ENCODE data around the gene SCIMP. TPM values are rescaled to one million over a fixed set of nuclear protein-coding genes. Genes with fewer than 3 reads are reported as not detected.
"Not testable (repeated sequence)": the region's sequence is repeated elsewhere in the genome, so short reads cannot be mapped to it uniquely, and the experiment has no call there.

SCIMP gene
- total and polyA plus RNA-seq, 7 experiments from 2014 or later, result 0.33 to 24.8 (median 1.4) TPM; not detected in 1

DNA sequence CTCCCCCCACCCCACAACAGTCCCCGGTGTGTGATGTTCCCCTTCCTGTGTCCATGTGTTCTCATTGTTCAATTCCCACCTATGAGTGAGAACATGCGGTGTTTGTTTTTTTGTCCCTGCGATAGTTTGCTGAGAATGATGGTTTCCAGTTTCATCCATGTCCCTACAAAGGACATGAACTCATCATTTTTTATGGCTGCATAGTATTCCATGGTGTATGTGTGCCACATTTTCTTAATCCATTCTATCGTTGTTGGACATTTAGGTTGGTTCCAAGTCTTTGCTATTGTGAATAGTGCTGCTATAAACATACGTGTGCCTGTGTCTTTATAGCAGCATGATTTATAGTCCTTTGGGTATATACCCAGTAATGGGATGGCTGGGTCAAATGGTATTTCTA is 17.1 kb downstream of the SCIMP start:
- not testable (repeated sequence) for H3K36me3 ChIP-seq (ENCODE audit: control insufficient read depth in 2 of 3, insufficient read depth in 3 of 3, low read length in 3 of 3)
- H3K4me1 Mint-ChIP-seq, result peaks cover 0 to 16% (median 13%) of the 10 kb centered on the region in 7 donors

DNA sequence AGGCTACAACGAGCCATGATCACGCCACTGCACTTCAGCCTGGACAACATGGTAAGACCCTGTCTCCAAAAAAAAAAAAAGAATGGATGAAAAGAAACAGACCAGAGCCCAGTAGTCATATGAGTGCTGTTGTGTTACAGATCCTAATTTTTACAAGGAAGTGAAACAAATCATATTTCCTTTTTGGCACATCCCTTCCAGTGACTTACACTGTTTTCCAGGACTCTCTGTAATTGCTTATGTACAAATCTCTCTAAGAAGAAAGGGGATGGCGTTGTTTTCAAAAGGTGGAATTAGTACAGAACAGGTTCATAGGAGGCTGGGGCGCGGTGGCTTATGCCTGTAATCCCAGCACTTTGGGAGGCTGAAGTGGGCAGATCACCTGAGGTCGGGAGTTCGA is 23.2 kb downstream of the SCIMP start:
- Mint-ChIP-seq H3K27ac (peak overlapping the region in 3 of 9 donors; percentile 18 to 76 (median 74)), H3K9me3 (no peaks in the 10 kb centered on the region), H3K4me1 (peaks cover 0 to 13% (median 7%) of the 10 kb centered on the region in 7 donors), H3K4me3 (no peak overlapping the region), H3K27me3 (no peaks in the 10 kb centered on the region), H3K36me3 (peaks cover 3 to 32% (median 11%) of the 10 kb centered on the region in 5 donors)
- Histone ChIP-seq H3K4me1 (ENCODE audit: control insufficient read depth in 2 of 2, insufficient read depth in 2 of 2, low read length in 2 of 2) (no peaks in the 10 kb centered on the region), H3K9me3 (ENCODE audit: control insufficient read depth in 2 of 3, low read length in 3 of 3) (no peaks in the 10 kb centered on the region), H3K27ac (ENCODE audit: low read depth, low read length) (no peak overlapping the region), H3K27me3 (ENCODE audit: control insufficient read depth in 2 of 2, insufficient read depth in 2 of 2, low read length in 2 of 2) (no peaks in the 10 kb centered on the region), H3K4me3 (ENCODE audit: low read length) (no peak overlapping the region), H3K36me3 (ENCODE audit: control insufficient read depth in 2 of 3, insufficient read depth in 3 of 3, low read length in 3 of 3) (peaks cover 0 to 7% (median 0%) of the 10 kb centered on the region in 3 experiments)
- POLR2A ChIA-PET, result interaction anchor here (0.6 kb wide), 1 partner anchor 688 kb away, joined by 3 read pairs; no protein-coding TSS in a partner anchor
- intact Hi-C loops (cut with micrococcal nuclease), result no loop called here
- ATAC-seq (no peak), DNase-seq (no peak)
- CTCF ChIA-PET, result interaction anchor here (1.5 kb wide), 1 partner anchor 9 kb away, joined by 3 read pairs; no protein-coding TSS in a partner anchor

More for the DNA sequence above, 17.1 kb downstream of the SCIMP start:
- H3K4me3 Mint-ChIP-seq; CTCF ChIA-PET; H3K27ac Mint-ChIP-seq; H3K27me3 Mint-ChIP-seq; H3K9me3 Mint-ChIP-seq; H3K27ac ChIP-seq (ENCODE audit: low read depth, low read length); H3K4me3 ChIP-seq (ENCODE audit: low read length); H3K27me3 ChIP-seq (ENCODE audit: control insufficient read depth in 2 of 2, insufficient read depth in 2 of 2, low read length in 2 of 2); intact Hi-C loops (cut with micrococcal nuclease); DNase-seq; POLR2A ChIA-PET; H3K9me3 ChIP-seq (ENCODE audit: control insufficient read depth in 2 of 3, low read length in 3 of 3); ATAC-seq: not testable (repeated sequence)
- H3K36me3 Mint-ChIP-seq, result peaks cover 3 to 25% (median 11%) of the 10 kb centered on the region in 5 donors
- peaks cover 0 to 17% of the 10 kb centered on the region in 2 donors for H3K4me1 ChIP-seq (ENCODE audit: control insufficient read depth in 2 of 2, insufficient read depth in 2 of 2, low read length in 2 of 2)

DNA sequence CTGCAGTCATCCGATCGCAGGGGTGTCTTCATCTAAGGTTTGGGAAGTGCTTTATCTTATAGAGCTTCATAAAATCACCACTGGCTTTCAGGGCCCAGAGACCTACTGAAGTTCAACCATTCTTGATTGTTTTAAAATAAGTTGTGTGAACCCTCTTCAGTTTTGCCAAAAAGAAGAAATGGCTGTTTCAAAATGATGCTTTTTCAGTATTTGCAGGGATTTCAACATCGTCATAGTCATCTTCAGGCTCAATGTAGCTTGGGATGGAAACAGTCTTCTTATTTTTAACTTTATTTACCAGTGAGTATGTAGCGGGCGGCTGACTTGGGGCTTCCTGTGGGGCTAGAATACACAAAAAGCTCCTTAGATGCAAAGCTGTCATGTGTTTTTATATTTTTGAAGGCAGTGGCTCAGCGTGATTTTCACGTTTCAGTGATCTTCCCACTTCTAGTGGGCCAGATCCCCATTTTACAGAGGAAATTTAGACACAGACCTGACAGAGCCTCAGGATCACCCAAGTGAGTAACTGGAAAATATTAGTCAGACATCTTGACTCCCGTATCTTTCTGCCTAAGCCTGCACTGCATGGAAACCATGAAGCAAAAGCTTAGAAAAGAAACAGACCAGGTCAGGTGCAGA is 23.9 kb downstream of the SCIMP start:
- H3K4me1 ChIP-seq (ENCODE audit: control insufficient read depth in 2 of 2, insufficient read depth in 2 of 2, low read length in 2 of 2), result no peaks in the 10 kb centered on the region
- H3K4me3 ChIP-seq (ENCODE audit: low read length), result no peak overlapping the region
- Mint-ChIP-seq H3K4me1 (peaks cover 0 to 13% (median 7%) of the 10 kb centered on the region in 7 donors), H3K27me3 (no peaks in the 10 kb centered on the region), H3K27ac (peak overlapping the region in 7 of 9 donors; percentile 18 to 78 (median 50)), H3K36me3 (peaks cover 3 to 27% (median 11%) of the 10 kb centered on the region in 5 donors), H3K9me3 (no peaks in the 10 kb centered on the region), H3K4me3 (peak overlapping the region in 4 of 10 donors; percentile 7 to 63 (median 32))
- intact Hi-C loops (cut with micrococcal nuclease), result no loop called here
- peaks cover 0 to 5% (median 0%) of the 10 kb centered on the region in 3 experiments for H3K36me3 ChIP-seq (ENCODE audit: control insufficient read depth in 2 of 3, insufficient read depth in 3 of 3, low read length in 3 of 3)
- DNase-seq, result no peak
- ChIA-PET POLR2A (interaction anchor here (0.6 to 1.0 kb wide), 3 partner anchors 15 to 687 kb away, joined by 3 to 4 read pairs (median 3); no protein-coding TSS in a partner anchor), CTCF (no interaction called here)
- ATAC-seq, result no peak
- H3K27ac ChIP-seq (ENCODE audit: low read depth, low read length), result no peak overlapping the region
- no peaks in the 10 kb centered on the region for H3K9me3 ChIP-seq (ENCODE audit: control insufficient read depth in 2 of 3, low read length in 3 of 3)
- no peaks in the 10 kb centered on the region for H3K27me3 ChIP-seq (ENCODE audit: control insufficient read depth in 2 of 2, insufficient read depth in 2 of 2, low read length in 2 of 2)

- no peak for DNase-seq
- Mint-ChIP-seq H3K27me3 (no peaks in the 10 kb centered on the region), H3K36me3 (peaks cover 0 to 23% (median 10%) of the 10 kb centered on the region in 5 donors), H3K9me3 (no peaks in the 10 kb centered on the region), H3K4me1 (peaks cover 0 to 13% (median 7%) of the 10 kb centered on the region in 7 donors), H3K4me3 (no peak overlapping the region), H3K27ac (peak overlapping the region in 4 of 9 donors; percentile 50 to 78 (median 73))
- H3K27ac ChIP-seq (ENCODE audit: low read depth, low read length), result no peak overlapping the region
- ChIA-PET CTCF (no interaction called here), POLR2A (interaction anchor here (0.8 to 1.0 kb wide), 2 partner anchors 16 to 39 kb away, joined by 3 to 4 read pairs; no protein-coding TSS in a partner anchor)
- H3K36me3 ChIP-seq (ENCODE audit: control insufficient read depth in 2 of 3, insufficient read depth in 3 of 3, low read length in 3 of 3), result no peaks in the 10 kb centered on the region
- intact Hi-C loops (cut with micrococcal nuclease), result no loop called here
- no peaks in the 10 kb centered on the region for H3K4me1 ChIP-seq (ENCODE audit: control insufficient read depth in 2 of 2, insufficient read depth in 2 of 2, low read length in 2 of 2)
- H3K4me3 ChIP-seq (ENCODE audit: low read length), result no peak overlapping the region
- H3K27me3 ChIP-seq (ENCODE audit: control insufficient read depth in 2 of 2, insufficient read depth in 2 of 2, low read length in 2 of 2), result no peaks in the 10 kb centered on the region
- no peaks in the 10 kb centered on the region for H3K9me3 ChIP-seq (ENCODE audit: control insufficient read depth in 2 of 3, low read length in 3 of 3)
- no peak for ATAC-seq
Observed at GRCh38 chr17:5210091-5210490, 24.6 kb downstream of the SCIMP start.

DNA sequence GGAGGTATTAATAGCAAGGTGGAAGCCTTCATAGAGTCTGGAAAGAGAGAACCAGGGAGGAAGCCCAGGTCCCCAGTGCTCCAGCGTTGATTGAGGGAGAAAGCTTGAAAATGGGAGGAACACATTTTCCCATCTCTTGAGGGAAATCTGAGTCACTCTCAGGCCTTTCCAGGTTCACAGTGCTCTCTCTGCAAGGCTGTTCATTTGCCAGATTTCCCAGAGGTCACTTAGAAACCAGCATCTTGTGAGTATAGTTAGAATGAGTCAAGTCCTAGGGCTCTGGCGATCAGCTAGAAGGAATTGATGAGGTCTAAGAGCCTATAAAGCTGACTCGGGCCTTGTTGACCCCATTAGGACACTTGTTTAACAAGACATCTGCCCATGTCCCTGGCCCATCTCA is 25.3 kb downstream of the SCIMP start:
- no peaks in the 10 kb centered on the region for H3K9me3 Mint-ChIP-seq
- no peak overlapping the region for H3K27ac ChIP-seq (ENCODE audit: low read depth, low read length)
- H3K9me3 ChIP-seq (ENCODE audit: control insufficient read depth in 2 of 3, low read length in 3 of 3), result no peaks in the 10 kb centered on the region
- ATAC-seq (no peak), DNase-seq (no peak)
- H3K27ac Mint-ChIP-seq, result peak overlapping the region in 1 of 9 donors; percentile 22
- no peak overlapping the region for H3K4me3 ChIP-seq (ENCODE audit: low read length)
- ChIA-PET POLR2A (no interaction called here), CTCF (no interaction called here)
- H3K27me3 Mint-ChIP-seq, result no peaks in the 10 kb centered on the region
- H3K4me1 Mint-ChIP-seq, result peaks cover 0 to 13% (median 7%) of the 10 kb centered on the region in 7 donors
- peaks cover 0 to 18% (median 5%) of the 10 kb centered on the region in 5 donors for H3K36me3 Mint-ChIP-seq
- H3K27me3 ChIP-seq (ENCODE audit: control insufficient read depth in 2 of 2, insufficient read depth in 2 of 2, low read length in 2 of 2), result no peaks in the 10 kb centered on the region
- intact Hi-C loops (cut with micrococcal nuclease), result no loop called here
- no peaks in the 10 kb centered on the region for H3K36me3 ChIP-seq (ENCODE audit: control insufficient read depth in 2 of 3, insufficient read depth in 3 of 3, low read length in 3 of 3)
- H3K4me3 Mint-ChIP-seq, result no peak overlapping the region
- no peaks in the 10 kb centered on the region for H3K4me1 ChIP-seq (ENCODE audit: control insufficient read depth in 2 of 2, insufficient read depth in 2 of 2, low read length in 2 of 2)

DNA sequence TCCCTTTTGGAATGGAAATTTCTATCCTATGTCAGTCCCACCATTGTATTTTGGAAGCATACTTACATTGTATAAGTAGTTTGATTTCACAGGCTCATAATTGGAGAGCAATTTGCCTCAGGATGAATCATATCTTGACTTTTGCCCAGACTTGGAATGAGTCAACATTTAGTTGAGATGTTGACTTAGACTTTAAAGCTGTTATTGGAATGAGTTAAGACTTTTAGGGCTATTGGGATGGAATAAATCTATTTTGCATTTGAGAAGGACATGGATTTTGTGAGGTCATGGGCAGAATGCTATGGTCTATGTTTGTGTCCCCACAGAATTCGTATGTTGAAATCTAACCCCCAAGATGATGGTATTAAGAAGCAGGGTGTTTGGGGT is 30.8 kb downstream of the SCIMP start:
- peaks cover 0 to 5% (median 0%) of the 10 kb centered on the region in 11 donors for H3K9me3 Mint-ChIP-seq
- H3K36me3 Mint-ChIP-seq, result peaks cover 0 to 26% (median 16%) of the 10 kb centered on the region in 5 donors
- Histone ChIP-seq H3K4me1 (ENCODE audit: control insufficient read depth in 2 of 2, insufficient read depth in 2 of 2, low read length in 2 of 2) (peaks cover 0 to under 1% of the 10 kb centered on the region in 2 donors), H3K9me3 (ENCODE audit: control insufficient read depth in 2 of 3, low read length in 3 of 3) (no peaks in the 10 kb centered on the region), H3K36me3 (ENCODE audit: control insufficient read depth in 2 of 3, insufficient read depth in 3 of 3, low read length in 3 of 3) (no peaks in the 10 kb centered on the region), H3K4me3 (ENCODE audit: low read length) (no peak overlapping the region), H3K27me3 (ENCODE audit: control insufficient read depth in 2 of 2, insufficient read depth in 2 of 2, low read length in 2 of 2) (no peaks in the 10 kb centered on the region), H3K27ac (ENCODE audit: low read depth, low read length) (no peak overlapping the region)
- CTCF ChIA-PET, result no interaction called here
- H3K4me1 Mint-ChIP-seq, result peaks cover 0 to 4% (median 0%) of the 10 kb centered on the region in 7 donors
- H3K27me3 Mint-ChIP-seq, result no peaks in the 10 kb centered on the region
- no peak overlapping the region for H3K4me3 Mint-ChIP-seq
- DNase-seq, result no peak
- intact Hi-C loops (cut with micrococcal nuclease), result no loop called here
- no peak for ATAC-seq
- H3K27ac Mint-ChIP-seq, result peak overlapping the region in 1 of 9 donors; percentile 55
- POLR2A ChIA-PET, result no interaction called here
